H9 (cell line): ENCODE measurements around the gene ENOX1. TPM values are rescaled to one million over a fixed set of nuclear protein-coding genes. Genes with fewer than 3 reads are reported as not detected.

Source experiments
- DNase-seq: peaks from one replicate; pipeline ENCODE4 v3.0.0-alpha.2; 2017
- H2AFZ ChIP-seq: one replicate; pipeline ENCODE4 v1.6.1; 2013; ENCODE audit warnings: mild to moderate bottlenecking, low read length, control low read depth, moderate library complexity
- H2AK5ac ChIP-seq: 2 replicates; pipeline ENCODE4 v1.6.1; 2013; ENCODE audit warnings: low read length, control low read depth, mixed read lengths; ENCODE audit not compliant: insufficient read length
- H2BK120ac ChIP-seq: one replicate; pipeline ENCODE4 v1.6.1; 2013; ENCODE audit warnings: low read depth, mild to moderate bottlenecking, low read length, control low read depth, inconsistent platforms; ENCODE audit not compliant: poor library complexity, severe bottlenecking
- H2BK12ac ChIP-seq: 2 replicates; pipeline ENCODE4 v1.6.1; 2013; ENCODE audit warnings: low read length, control low read depth, mixed read lengths, low read depth; ENCODE audit not compliant: insufficient read length
- H2BK15ac ChIP-seq: 2 replicates; pipeline ENCODE4 v1.6.1; 2013; ENCODE audit warnings: low read depth, low read length, control low read depth
- H2BK20ac ChIP-seq: one replicate; pipeline ENCODE4 v1.6.1; 2013; ENCODE audit warnings: low read depth, mild to moderate bottlenecking, low read length, control low read depth, inconsistent platforms; ENCODE audit not compliant: poor library complexity, severe bottlenecking
- H2BK5ac ChIP-seq: 2 replicates; pipeline ENCODE4 v1.6.1; 2013; ENCODE audit warnings: low read length, control low read depth, mixed read lengths; ENCODE audit not compliant: insufficient read length
- H3K14ac ChIP-seq: 2 replicates; pipeline ENCODE4 v1.6.1; 2013; ENCODE audit warnings: low read length, control low read depth; ENCODE audit not compliant: insufficient read depth
- H3K18ac ChIP-seq: 2 replicates; pipeline ENCODE4 v1.6.1; 2013; ENCODE audit warnings: low read depth, mild to moderate bottlenecking, mixed read lengths, low read length, control low read depth; ENCODE audit not compliant: insufficient read length
- H3K23ac ChIP-seq: 2 replicates; pipeline ENCODE4 v1.6.1; 2013; ENCODE audit warnings: low read length, control low read depth, mixed read lengths, low read depth; ENCODE audit not compliant: insufficient read length
- H3K23me2 ChIP-seq: 2 replicates; pipeline ENCODE4 v1.6.1; 2013; ENCODE audit warnings: low read depth, mild to moderate bottlenecking, mixed read lengths, low read length, control low read depth; ENCODE audit not compliant: insufficient read length, poor library complexity, severe bottlenecking
- H3K27ac ChIP-seq: 2 replicates; pipeline ENCODE4 v1.5.1; 2013; ENCODE audit warnings: low read length, control low read depth, mixed read lengths, low read depth; ENCODE audit not compliant: insufficient read length
- H3K27me3 ChIP-seq: 2 replicates; pipeline ENCODE4 v1.6.1; 2013; ENCODE audit warnings: low read length, control low read depth, inconsistent platforms; ENCODE audit not compliant: insufficient read depth
- H3K4ac ChIP-seq: 2 replicates; pipeline ENCODE4 v1.6.1; 2013; ENCODE audit warnings: low read depth, mild to moderate bottlenecking, control low read depth, inconsistent platforms, low read length, moderate library complexity
- H3K4me1 ChIP-seq: 2 replicates; pipeline ENCODE4 v1.6.1; 2013; ENCODE audit warnings: low read length, control low read depth, inconsistent platforms; ENCODE audit not compliant: insufficient read depth
- H3K4me2 ChIP-seq: 2 replicates; pipeline ENCODE4 v1.6.1; 2013; ENCODE audit warnings: low read length, control low read depth, mixed read lengths; ENCODE audit not compliant: insufficient read length, insufficient read depth
- H3K56ac ChIP-seq: 2 replicates; pipeline ENCODE4 v1.6.1; 2013; ENCODE audit warnings: low read depth, mild to moderate bottlenecking, mixed read lengths, low read length, control low read depth; ENCODE audit not compliant: insufficient read length
- H3K79me1 ChIP-seq: 2 replicates; pipeline ENCODE4 v1.6.1; 2013; ENCODE audit warnings: low read depth, mild to moderate bottlenecking, moderate library complexity, low read length, control low read depth, inconsistent platforms; ENCODE audit not compliant: insufficient read depth, poor library complexity, severe bottlenecking
- H3K79me2 ChIP-seq: 2 replicates; pipeline ENCODE4 v1.6.1; 2013; ENCODE audit warnings: low read length, control low read depth, inconsistent platforms; ENCODE audit not compliant: insufficient read depth
- H3K9ac ChIP-seq: 2 replicates; pipeline ENCODE4 v1.6.1; 2013; ENCODE audit warnings: low read length, control low read depth, mixed read lengths; ENCODE audit not compliant: insufficient read length; ENCODE audit errors: extremely low read depth
- H3K9me3 ChIP-seq: one replicate; pipeline ENCODE4 v1.6.1; 2013; ENCODE audit warnings: low read depth, low read length, inconsistent platforms; ENCODE audit not compliant: control insufficient read depth
- H3T11ph ChIP-seq: one replicate; pipeline ENCODE4 v1.6.1; 2013; ENCODE audit warnings: mild to moderate bottlenecking, low read length, control low read depth, inconsistent platforms
- H4K20me1 ChIP-seq: one replicate; pipeline ENCODE4 v1.6.1; 2013; ENCODE audit not compliant: control insufficient read depth, insufficient read length, insufficient read depth
- H4K5ac ChIP-seq: 2 replicates; pipeline ENCODE4 v1.6.1; 2013; ENCODE audit warnings: low read depth, mild to moderate bottlenecking, mixed read lengths, low read length, control low read depth; ENCODE audit not compliant: insufficient read length
- H4K8ac ChIP-seq: replicated peaks from 2 replicates; pipeline ENCODE4 v1.6.1; 2013; ENCODE audit warnings: low read length, control low read depth, mixed read lengths, low read depth; ENCODE audit not compliant: insufficient read length
- H4K91ac ChIP-seq: 2 replicates; pipeline ENCODE4 v1.6.1; 2013; ENCODE audit warnings: low read depth, mild to moderate bottlenecking, moderate library complexity, mixed read lengths, low read length, control low read depth; ENCODE audit not compliant: insufficient read length
- H3K27ac Mint-ChIP-seq, 3 experiments: 2 replicates in 2 of 3; 3 replicates in 1 of 3; pipeline ENCODE4 v1.8.0; 2020 to 2021; ENCODE audit warnings: mixed read lengths in 3 of 3, mild to moderate bottlenecking in 1 of 3, moderate library complexity in 1 of 3
- H3K27me3 Mint-ChIP-seq: 2 replicates; pipeline ENCODE4 v1.8.0; 2021; ENCODE audit warnings: low read depth, mild to moderate bottlenecking, moderate library complexity, mixed read lengths
- H3K36me3 Mint-ChIP-seq, 3 experiments: 2 replicates in 2 of 3; 3 replicates in 1 of 3; pipeline ENCODE4 v1.8.0; 2020 to 2021; ENCODE audit warnings: low read depth in 3 of 3, mixed read lengths in 3 of 3; ENCODE audit not compliant: insufficient read depth in 1 of 3
- H3K4me1 Mint-ChIP-seq, 2 experiments: 2 replicates each; pipeline ENCODE4 v1.8.0; 2020; ENCODE audit warnings: mixed read lengths in 2 of 2
- H3K4me3 Mint-ChIP-seq, 2 experiments: 2 replicates in 1 of 2; 3 replicates in 1 of 2; pipeline ENCODE4 v1.8.0; 2020 to 2021; ENCODE audit warnings: mild to moderate bottlenecking in 2 of 2, mixed read lengths in 2 of 2, moderate library complexity in 1 of 2
- H3K9me3 Mint-ChIP-seq, 2 experiments: 2 replicates in 1 of 2; 3 replicates in 1 of 2; pipeline ENCODE4 v1.8.0; 2020; ENCODE audit warnings: mild to moderate bottlenecking in 2 of 2, mixed read lengths in 2 of 2, moderate library complexity in 1 of 2
- WGBS: extraction: QIAGEN DNeasy Blood & Tissue Kit; methylation state at CpG from one replicate; pipeline ENCODE4 v1.1.7; 2013; ENCODE audit warnings: missing lambda C conversion rate, low lambda C conversion rate, mixed read lengths; ENCODE audit not compliant: insufficient read length; ENCODE audit errors: extremely low coverage; 5-methylcytosine and 5-hydroxymethylcytosine counted together
- total RNA-seq: library from RNA; stranded (reverse); gene quantifications from 2 replicates; pipeline ENCODE4 v1.2.1, GENCODE V29; 2021
- TF ChIP-seq, protein P1 (sequence below): fragments of 200-600 bp; sonication (generic); conservative IDR thresholded peaks from 3 replicates; pipeline ENCODE4 v1.8.0; 2021; ENCODE audit warnings: antibody characterized with exemption, mild to moderate bottlenecking

ENOX1 gene
- total RNA-seq, 1 experiment from 2014 or later, result 0.24 TPM

- H3K4me1 ChIP-seq, result no peaks in the 10 kb centered on the region
- H3K4me2 ChIP-seq, result no peak overlapping the region
- WGBS, result no CpG with 5 or more reads among the region's 1 CpG
- H4K5ac ChIP-seq, result no peak overlapping the region
- no peak overlapping the region for H4K8ac ChIP-seq
- TF ChIP-seq, protein P1, sequence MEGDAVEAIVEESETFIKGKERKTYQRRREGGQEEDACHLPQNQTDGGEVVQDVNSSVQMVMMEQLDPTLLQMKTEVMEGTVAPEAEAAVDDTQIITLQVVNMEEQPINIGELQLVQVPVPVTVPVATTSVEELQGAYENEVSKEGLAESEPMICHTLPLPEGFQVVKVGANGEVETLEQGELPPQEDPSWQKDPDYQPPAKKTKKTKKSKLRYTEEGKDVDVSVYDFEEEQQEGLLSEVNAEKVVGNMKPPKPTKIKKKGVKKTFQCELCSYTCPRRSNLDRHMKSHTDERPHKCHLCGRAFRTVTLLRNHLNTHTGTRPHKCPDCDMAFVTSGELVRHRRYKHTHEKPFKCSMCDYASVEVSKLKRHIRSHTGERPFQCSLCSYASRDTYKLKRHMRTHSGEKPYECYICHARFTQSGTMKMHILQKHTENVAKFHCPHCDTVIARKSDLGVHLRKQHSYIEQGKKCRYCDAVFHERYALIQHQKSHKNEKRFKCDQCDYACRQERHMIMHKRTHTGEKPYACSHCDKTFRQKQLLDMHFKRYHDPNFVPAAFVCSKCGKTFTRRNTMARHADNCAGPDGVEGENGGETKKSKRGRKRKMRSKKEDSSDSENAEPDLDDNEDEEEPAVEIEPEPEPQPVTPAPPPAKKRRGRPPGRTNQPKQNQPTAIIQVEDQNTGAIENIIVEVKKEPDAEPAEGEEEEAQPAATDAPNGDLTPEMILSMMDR, result no peak
- no peaks in the 10 kb centered on the region for H3K9me3 ChIP-seq
- no peak overlapping the region for H2AFZ ChIP-seq
- no peaks in the 10 kb centered on the region for H3K27me3 ChIP-seq
- Mint-ChIP-seq H3K27me3 (no peaks in the 10 kb centered on the region), H3K4me1 (peaks cover 19 to 21% of the 10 kb centered on the region in 2 experiments), H3K27ac (no peak overlapping the region), H3K36me3 (no peaks in the 10 kb centered on the region), H3K4me3 (no peak overlapping the region), H3K9me3 (no peaks in the 10 kb centered on the region)
- no peak overlapping the region for H3K14ac ChIP-seq
- no peak overlapping the region for H2AK5ac ChIP-seq
- H3K79me1 ChIP-seq, result no peaks in the 10 kb centered on the region
- H3K23me2 ChIP-seq, result no peaks in the 10 kb centered on the region
- H3K23ac ChIP-seq, result no peak overlapping the region
- H4K20me1 ChIP-seq, result no peaks in the 10 kb centered on the region
- no peaks in the 10 kb centered on the region for H3K79me2 ChIP-seq
- H2BK120ac ChIP-seq, result no peak overlapping the region
- H3K9ac ChIP-seq, result no peak overlapping the region
- H4K91ac ChIP-seq, result no peak overlapping the region
- H2BK12ac ChIP-seq, result no peak overlapping the region
- no peak overlapping the region for H3K4ac ChIP-seq
- H3T11ph ChIP-seq, result no peak overlapping the region
- H2BK5ac ChIP-seq, result no peak overlapping the region
- no peak overlapping the region for H2BK15ac ChIP-seq
- DNase-seq, result no peak
- H2BK20ac ChIP-seq, result no peak overlapping the region
- H3K18ac ChIP-seq, result no peak overlapping the region
- no peak overlapping the region for H3K56ac ChIP-seq
- H3K27ac ChIP-seq, result no peak overlapping the region
These were observed 522.3 kb downstream of the ENOX1 start for GRCh38 chr13:43264458-43264857.
